Sigmoid colon (tissue), 7 donors: Measurements from ENCODE around the gene CCDC171. TPM values are rescaled to one million over a fixed set of nuclear protein-coding genes. Genes with fewer than 3 reads are reported as not detected.

Experiments used
- DNase-seq: peaks from one replicate; pipeline ENCODE4 v3.0.0-alpha.2; 2019
- H3K27ac ChIP-seq, 4 donors: fragments of 200-600 bp; sonication (generic); one replicate each; pipeline ENCODE4 v1.5.1; 2016 to 2019; ENCODE audit warnings: mild to moderate bottlenecking in 1 of 4
- H3K27me3 ChIP-seq, 3 donors: fragments of 200-600 bp; sonication (generic); one replicate each; pipeline ENCODE4 v1.5.1; 2019; ENCODE audit warnings: mild to moderate bottlenecking in 1 of 3
- H3K36me3 ChIP-seq, 4 donors: fragments of 200-600 bp; sonication (generic); one replicate each; pipeline ENCODE4 v1.5.1; 2016 to 2019
- H3K4me1 ChIP-seq, 4 donors: fragments of 200-600 bp; sonication (generic); one replicate each; pipeline ENCODE4 v1.5.1; 2017 to 2019
- H3K4me3 ChIP-seq, 4 donors: fragments of 200-600 bp; sonication (generic); one replicate each; pipeline ENCODE4 v1.5.1; 2017 to 2019; ENCODE audit warnings: mild to moderate bottlenecking in 2 of 4, moderate library complexity in 1 of 4
- H3K9me3 ChIP-seq, 4 donors: fragments of 200-600 bp in 3 of 4; sonication (generic) in 3 of 4; one replicate each; pipeline versions ENCODE4 v1.5.1 to v1.6.1; 2013 to 2019
- EP300 ChIP-seq, 4 donors: sonication (generic); formaldehyde crosslinking; IDR thresholded peaks; one replicate each; pipeline ENCODE4 v1.6.1; 2017; ENCODE audit warnings: antibody characterized with exemption in 4 of 4
- POLR2A ChIP-seq, 2 donors: fragments of 450-650 bp; IDR thresholded peaks; one replicate each; pipeline ENCODE4 v1.6.1; 2016; ENCODE audit warnings: antibody characterized with exemption in 2 of 2, mild to moderate bottlenecking in 2 of 2, moderate library complexity in 2 of 2
- POLR2AphosphoS5 ChIP-seq, 4 donors: sonication (generic); formaldehyde crosslinking; IDR thresholded peaks; one replicate each; pipeline ENCODE4 v1.6.1; 2017; ENCODE audit warnings: antibody characterized with exemption in 4 of 4
- WGBS, 2 donors: extraction: QIAGEN DNeasy Blood & Tissue Kit; methylation state at CpG; one replicate each; pipeline ENCODE4 v1.1.7; 2013; 5-methylcytosine and 5-hydroxymethylcytosine counted together
- intact Hi-C: fragments of 100-400 bp; cut with DNase I; formaldehyde crosslinking; loops from one replicate; pipeline ENCODE4 v1.15.1; 2023
- polyA plus RNA-seq, 3 donors: library from polyadenylated mRNA; stranded (reverse); fragments of 200-250 nt; gene quantifications; one replicate each; pipeline ENCODE4 v1.2.3, GENCODE V29; 2013
- total RNA-seq, 4 donors: library from RNA; depleted of rRNA; stranded (reverse); fragments of >200 nt; gene quantifications; one replicate each; pipeline ENCODE4 v1.1.0, GENCODE V29; 2016
- TF ChIP-seq, protein P1 (sequence below), 4 experiments: fragments of 450-650 bp in 3 of 4; fragments of 200-600 bp in 1 of 4; IDR thresholded peaks; one replicate each; pipeline ENCODE4 v1.5.1; 2016 to 2019; ENCODE audit warnings: antibody characterized with exemption in 4 of 4, mild to moderate bottlenecking in 3 of 4, moderate library complexity in 2 of 4
- donor health status: healthy with polysubstance abuse.
- donor health status: Bipolar disorder and iron deficiency.
- donor health status: healthy.

The CCDC171 gene
- total and polyA plus RNA-seq, 7 donors = 0.46 to 6.1 (median 2.9) TPM

- TF ChIP-seq, protein P1, sequence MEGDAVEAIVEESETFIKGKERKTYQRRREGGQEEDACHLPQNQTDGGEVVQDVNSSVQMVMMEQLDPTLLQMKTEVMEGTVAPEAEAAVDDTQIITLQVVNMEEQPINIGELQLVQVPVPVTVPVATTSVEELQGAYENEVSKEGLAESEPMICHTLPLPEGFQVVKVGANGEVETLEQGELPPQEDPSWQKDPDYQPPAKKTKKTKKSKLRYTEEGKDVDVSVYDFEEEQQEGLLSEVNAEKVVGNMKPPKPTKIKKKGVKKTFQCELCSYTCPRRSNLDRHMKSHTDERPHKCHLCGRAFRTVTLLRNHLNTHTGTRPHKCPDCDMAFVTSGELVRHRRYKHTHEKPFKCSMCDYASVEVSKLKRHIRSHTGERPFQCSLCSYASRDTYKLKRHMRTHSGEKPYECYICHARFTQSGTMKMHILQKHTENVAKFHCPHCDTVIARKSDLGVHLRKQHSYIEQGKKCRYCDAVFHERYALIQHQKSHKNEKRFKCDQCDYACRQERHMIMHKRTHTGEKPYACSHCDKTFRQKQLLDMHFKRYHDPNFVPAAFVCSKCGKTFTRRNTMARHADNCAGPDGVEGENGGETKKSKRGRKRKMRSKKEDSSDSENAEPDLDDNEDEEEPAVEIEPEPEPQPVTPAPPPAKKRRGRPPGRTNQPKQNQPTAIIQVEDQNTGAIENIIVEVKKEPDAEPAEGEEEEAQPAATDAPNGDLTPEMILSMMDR (IDR thresholded peaks at IDR 0.05) = no peak
- TF ChIP-seq EP300 (IDR thresholded peaks at IDR 0.05) = no peak
- no peak for TF ChIP-seq POLR2A (IDR thresholded peaks at IDR 0.05)
- no peak for TF ChIP-seq POLR2AphosphoS5 (IDR thresholded peaks at IDR 0.05)
- Histone ChIP-seq H3K9me3 (no peaks in the 10 kb centered on the region), H3K27me3 (no peaks in the 10 kb centered on the region), H3K36me3 (no peaks in the 10 kb centered on the region), H3K27ac (no peak overlapping the region), H3K4me1 (no peaks in the 10 kb centered on the region), H3K4me3 (no peak overlapping the region)
- intact Hi-C loops = no loop called here
- 87 to 95% methylated on average over 1 of the region's 1 CpG for WGBS, 2 donors
- DNase-seq = no peak
Measured at GRCh38 chr9:15849871-15850270, 297.0 kb downstream of the CCDC171 start.

DNA sequence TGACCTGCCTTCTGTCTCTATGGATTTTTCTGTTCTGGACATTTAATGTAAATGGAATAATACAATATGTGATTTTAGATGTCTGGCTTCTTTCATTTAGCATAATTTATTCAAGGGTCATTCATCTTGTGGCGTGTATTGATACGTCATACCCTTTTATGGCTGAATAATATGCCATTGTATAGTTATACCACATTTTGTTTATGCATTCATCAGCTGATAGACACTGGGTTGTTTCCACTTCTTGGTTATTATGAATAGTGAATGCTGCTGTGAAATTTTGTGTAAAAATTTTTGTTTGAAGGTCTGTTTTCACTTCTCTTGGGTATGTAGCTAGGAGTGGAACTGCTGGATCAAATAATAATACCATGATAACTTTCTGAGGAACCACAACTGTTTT is 298.9 kb downstream of the CCDC171 start:
- Histone ChIP-seq H3K9me3 (no peaks in the 10 kb centered on the region), H3K27ac (no peak overlapping the region), H3K36me3 (no peaks in the 10 kb centered on the region), H3K4me3 (no peak overlapping the region), H3K4me1 (no peaks in the 10 kb centered on the region), H3K27me3 (no peaks in the 10 kb centered on the region)
- intact Hi-C loops = no loop called here
- WGBS, 2 donors = 66 to 96% methylated on average over 2 of the region's 2 CpGs
- no peak for TF ChIP-seq EP300 (IDR thresholded peaks at IDR 0.05)
- TF ChIP-seq POLR2A (IDR thresholded peaks at IDR 0.05) = no peak
- no peak for TF ChIP-seq POLR2AphosphoS5 (IDR thresholded peaks at IDR 0.05)
- TF ChIP-seq, protein P1 (IDR thresholded peaks at IDR 0.05) = no peak
- no peak for DNase-seq

DNA sequence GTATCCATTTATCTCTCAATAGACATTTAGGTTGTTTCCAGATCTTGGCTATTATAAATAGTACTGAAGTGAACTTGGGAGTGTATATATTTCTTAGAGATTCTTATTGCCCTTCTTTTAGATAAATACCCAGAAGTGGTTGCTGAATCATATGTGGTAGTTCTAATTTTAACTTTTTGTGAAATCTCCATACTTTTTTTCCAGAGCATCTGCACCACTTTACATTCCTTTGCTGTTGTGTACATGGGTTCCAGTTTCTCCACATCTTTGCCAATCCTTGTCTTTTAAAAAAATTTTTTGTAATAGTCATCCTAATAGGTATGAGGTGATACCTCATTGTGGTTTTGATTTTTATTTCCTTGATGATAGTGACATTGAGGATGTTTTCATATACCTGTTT is 303.7 kb downstream of the CCDC171 start:
- DNase-seq = no peak
- no peak for TF ChIP-seq POLR2AphosphoS5 (IDR thresholded peaks at IDR 0.05)
- TF ChIP-seq POLR2A (IDR thresholded peaks at IDR 0.05) = no peak
- TF ChIP-seq, protein P1 (IDR thresholded peaks at IDR 0.05) = no peak
- no peak for TF ChIP-seq EP300 (IDR thresholded peaks at IDR 0.05)

DNA sequence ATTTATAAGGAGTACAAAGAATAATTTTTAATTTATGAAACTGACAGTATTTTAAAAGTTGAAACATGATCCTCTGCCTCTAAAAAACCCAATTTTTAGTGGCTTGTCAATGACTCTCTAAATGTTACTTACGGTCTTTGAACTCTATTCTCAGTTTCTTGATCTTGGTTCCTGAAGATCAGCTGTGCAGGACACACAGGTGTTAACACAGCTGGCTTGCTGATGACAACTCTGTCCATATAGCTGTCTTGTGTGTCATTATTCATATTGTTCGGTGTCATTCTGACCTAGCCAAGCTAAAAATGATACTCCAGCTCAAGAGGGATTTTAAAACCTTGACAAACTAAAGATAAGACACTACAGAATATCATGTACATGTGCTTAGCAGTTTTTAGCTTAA is 314.5 kb downstream of the CCDC171 start:
- 79 to 91% methylated on average over 2 of the region's 2 CpGs for WGBS, 2 donors
- no peak overlapping the region for H3K4me3 ChIP-seq
- H3K27me3 ChIP-seq = no peaks in the 10 kb centered on the region
- TF ChIP-seq, protein P1 (IDR thresholded peaks at IDR 0.05) = no peak
- no peak for TF ChIP-seq POLR2AphosphoS5 (IDR thresholded peaks at IDR 0.05)
- no peak for TF ChIP-seq EP300 (IDR thresholded peaks at IDR 0.05)
- TF ChIP-seq POLR2A (IDR thresholded peaks at IDR 0.05) = no peak
- H3K27ac ChIP-seq = no peak overlapping the region
- intact Hi-C loops = loop anchor here (10.0 kb wide), 1 partner anchor 1207 kb away; no protein-coding TSS in a partner anchor
- no peaks in the 10 kb centered on the region for H3K9me3 ChIP-seq
- H3K36me3 ChIP-seq = no peaks in the 10 kb centered on the region
- no peaks in the 10 kb centered on the region for H3K4me1 ChIP-seq
- no peak for DNase-seq

More for the DNA sequence above, 303.7 kb downstream of the CCDC171 start:
- Histone ChIP-seq H3K27ac (no peak overlapping the region), H3K36me3 (no peaks in the 10 kb centered on the region), H3K4me3 (no peak overlapping the region), H3K4me1 (no peaks in the 10 kb centered on the region), H3K27me3 (no peaks in the 10 kb centered on the region), H3K9me3 (no peaks in the 10 kb centered on the region)
- intact Hi-C loops = no loop called here

GRCh38 chr9:15867988-15868387 is 315.1 kb downstream of the CCDC171 start:
- Histone ChIP-seq H3K27me3 (no peaks in the 10 kb centered on the region), H3K27ac (no peak overlapping the region), H3K4me3 (no peak overlapping the region), H3K4me1 (no peaks in the 10 kb centered on the region), H3K9me3 (no peaks in the 10 kb centered on the region), H3K36me3 (no peaks in the 10 kb centered on the region)
- intact Hi-C loops = loop anchor here (10.0 kb wide), 1 partner anchor 1207 kb away; no protein-coding TSS in a partner anchor
- no peak for DNase-seq
- TF ChIP-seq, protein P1 (IDR thresholded peaks at IDR 0.05) = no peak
- TF ChIP-seq EP300 (IDR thresholded peaks at IDR 0.05) (no peak), POLR2AphosphoS5 (IDR thresholded peaks at IDR 0.05) (no peak), POLR2A (IDR thresholded peaks at IDR 0.05) (no peak)
